ENCODE results near the gene NOL4L.
"Not testable (repeated sequence)": the region's sequence is repeated elsewhere in the genome, so short reads cannot be mapped to it uniquely, and the experiment has no call there.

NOL4L gene

DNA sequence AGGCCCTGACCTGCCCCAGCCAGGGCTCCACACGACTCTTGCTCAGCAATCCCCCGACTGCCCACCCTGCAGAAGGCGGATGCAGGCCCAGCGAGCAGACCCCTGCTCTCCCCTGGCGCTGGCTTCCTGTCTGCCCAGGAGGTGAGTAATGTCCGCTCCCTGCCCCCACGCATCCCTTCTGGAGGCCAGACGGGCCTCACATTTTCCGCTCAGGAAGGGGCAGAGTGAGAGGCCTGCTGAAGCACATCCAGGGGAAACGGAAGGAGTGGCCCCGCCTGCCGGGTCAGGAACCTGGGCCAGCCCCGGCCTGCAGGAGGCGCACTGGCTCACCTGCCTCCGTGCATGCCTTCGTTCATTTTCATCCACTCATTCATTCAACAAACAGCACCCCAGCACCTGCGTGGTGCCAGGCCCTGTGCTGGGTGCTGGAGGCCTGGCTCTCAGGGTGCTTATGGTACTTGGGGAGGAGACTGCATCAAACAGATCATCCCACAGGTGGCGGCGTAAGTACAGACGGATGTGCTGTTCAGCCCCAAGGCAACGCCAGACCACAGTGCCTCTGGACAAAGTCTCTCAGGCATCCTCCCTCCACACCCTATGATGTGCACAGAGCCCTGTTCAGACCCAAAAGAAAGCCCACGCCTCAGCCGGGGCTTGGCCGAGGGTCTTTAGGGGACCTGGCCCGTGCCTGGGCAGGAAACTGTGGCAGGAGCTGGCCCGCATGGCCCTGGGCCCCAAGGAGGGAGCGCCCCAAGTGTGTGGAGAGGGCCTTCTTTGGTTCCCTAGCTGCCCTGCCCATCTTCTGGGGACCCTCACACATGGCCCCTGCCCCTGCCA, 114.9 kb downstream of the NOL4L start:
- H2AFZ ChIP-seq (ENCODE audit: low read length, unreplicated experiment): no peak overlapping the region
- H3K27me3 ChIP-seq (ENCODE audit: insufficient read depth, low read length): no peaks in the 10 kb centered on the region
- H3K4me1 ChIP-seq (ENCODE audit: control insufficient read depth, insufficient read depth, low read length, unreplicated experiment): peaks cover 31% of the 10 kb centered on the region
- H3K79me2 ChIP-seq (ENCODE audit: control insufficient read depth, insufficient read depth, low read length, unreplicated experiment): peaks cover 32% of the 10 kb centered on the region
- no peak overlapping the region for H3K4me3 ChIP-seq (ENCODE audit: low read depth, low read length)
- H3K36me3 ChIP-seq (ENCODE audit: insufficient read depth, low read length): no peaks in the 10 kb centered on the region
- no peak overlapping the region for H3K27ac ChIP-seq (ENCODE audit: low read depth, low read length)

DNA sequence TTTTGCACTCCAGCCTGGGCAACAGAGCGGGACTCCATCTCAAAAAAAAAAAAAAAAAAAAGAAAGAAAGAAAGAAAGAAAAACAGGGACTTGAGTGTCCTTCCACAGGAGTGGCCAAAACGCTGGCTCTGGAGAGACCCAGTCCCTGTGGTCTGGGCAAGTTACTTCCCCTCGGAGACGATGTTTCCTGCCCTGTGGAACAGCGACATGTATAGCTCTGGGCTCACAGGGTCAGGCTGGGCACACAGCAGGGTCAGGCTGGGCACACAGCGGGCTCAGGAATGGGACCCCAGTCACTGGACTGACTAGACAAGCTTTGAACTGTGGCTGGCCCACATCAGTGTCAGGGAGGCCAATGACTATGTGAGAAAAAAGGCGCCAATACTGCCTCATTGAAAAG, 116.3 kb downstream of the NOL4L start:
- H3K27ac ChIP-seq (ENCODE audit: low read depth, low read length): no peak overlapping the region
- H3K4me1 ChIP-seq (ENCODE audit: control insufficient read depth, insufficient read depth, low read length, unreplicated experiment): peaks cover 28% of the 10 kb centered on the region
- no peak overlapping the region for H3K4me3 ChIP-seq (ENCODE audit: low read depth, low read length)
- no peak overlapping the region for H2AFZ ChIP-seq (ENCODE audit: low read length, unreplicated experiment)
- peaks cover 26% of the 10 kb centered on the region for H3K79me2 ChIP-seq (ENCODE audit: control insufficient read depth, insufficient read depth, low read length, unreplicated experiment)
- no peaks in the 10 kb centered on the region for H3K27me3 ChIP-seq (ENCODE audit: insufficient read depth, low read length)
- H3K36me3 ChIP-seq (ENCODE audit: insufficient read depth, low read length): no peaks in the 10 kb centered on the region

GRCh38 chr20:32468313-32468640, 116.9 kb downstream of the NOL4L start:
- Histone ChIP-seq H3K36me3 (ENCODE audit: insufficient read depth, low read length) (no peaks in the 10 kb centered on the region), H3K27me3 (ENCODE audit: insufficient read depth, low read length) (no peaks in the 10 kb centered on the region), H3K4me1 (ENCODE audit: control insufficient read depth, insufficient read depth, low read length, unreplicated experiment) (peaks cover 22% of the 10 kb centered on the region), H3K79me2 (ENCODE audit: control insufficient read depth, insufficient read depth, low read length, unreplicated experiment) (peaks cover 22% of the 10 kb centered on the region), H2AFZ (ENCODE audit: low read length, unreplicated experiment) (no peak overlapping the region), H3K4me3 (ENCODE audit: low read depth, low read length) (no peak overlapping the region), H3K27ac (ENCODE audit: low read depth, low read length) (no peak overlapping the region)

GRCh38 chr20:32467506-32468312, 117.4 kb downstream of the NOL4L start:
- no peaks in the 10 kb centered on the region for H3K36me3 ChIP-seq (ENCODE audit: insufficient read depth, low read length)
- no peak overlapping the region for H3K27ac ChIP-seq (ENCODE audit: low read depth, low read length)
- H3K79me2 ChIP-seq (ENCODE audit: control insufficient read depth, insufficient read depth, low read length, unreplicated experiment): peaks cover 16% of the 10 kb centered on the region
- H2AFZ ChIP-seq (ENCODE audit: low read length, unreplicated experiment): no peak overlapping the region
- peaks cover 21% of the 10 kb centered on the region for H3K4me1 ChIP-seq (ENCODE audit: control insufficient read depth, insufficient read depth, low read length, unreplicated experiment)
- no peak overlapping the region for H3K4me3 ChIP-seq (ENCODE audit: low read depth, low read length)
- no peaks in the 10 kb centered on the region for H3K27me3 ChIP-seq (ENCODE audit: insufficient read depth, low read length)

GRCh38 chr20:32466739-32467505, 118.2 kb downstream of the NOL4L start:
- Histone ChIP-seq H3K27me3 (ENCODE audit: insufficient read depth, low read length) (no peaks in the 10 kb centered on the region), H3K79me2 (ENCODE audit: control insufficient read depth, insufficient read depth, low read length, unreplicated experiment) (peaks cover 14% of the 10 kb centered on the region), H2AFZ (ENCODE audit: low read length, unreplicated experiment) (no peak overlapping the region), H3K4me3 (ENCODE audit: low read depth, low read length) (no peak overlapping the region), H3K27ac (ENCODE audit: low read depth, low read length) (no peak overlapping the region), H3K4me1 (ENCODE audit: control insufficient read depth, insufficient read depth, low read length, unreplicated experiment) (peaks cover 21% of the 10 kb centered on the region), H3K36me3 (ENCODE audit: insufficient read depth, low read length) (no peaks in the 10 kb centered on the region)

- H3K27ac ChIP-seq (ENCODE audit: low read depth, low read length): peak overlapping the region; percentile 74
- not testable (repeated sequence) for H3K36me3 ChIP-seq (ENCODE audit: insufficient read depth, low read length); H2AFZ ChIP-seq (ENCODE audit: low read length, unreplicated experiment)
These were observed 119.0 kb downstream of the NOL4L start for GRCh38 chr20:32465901-32466675.

DNA sequence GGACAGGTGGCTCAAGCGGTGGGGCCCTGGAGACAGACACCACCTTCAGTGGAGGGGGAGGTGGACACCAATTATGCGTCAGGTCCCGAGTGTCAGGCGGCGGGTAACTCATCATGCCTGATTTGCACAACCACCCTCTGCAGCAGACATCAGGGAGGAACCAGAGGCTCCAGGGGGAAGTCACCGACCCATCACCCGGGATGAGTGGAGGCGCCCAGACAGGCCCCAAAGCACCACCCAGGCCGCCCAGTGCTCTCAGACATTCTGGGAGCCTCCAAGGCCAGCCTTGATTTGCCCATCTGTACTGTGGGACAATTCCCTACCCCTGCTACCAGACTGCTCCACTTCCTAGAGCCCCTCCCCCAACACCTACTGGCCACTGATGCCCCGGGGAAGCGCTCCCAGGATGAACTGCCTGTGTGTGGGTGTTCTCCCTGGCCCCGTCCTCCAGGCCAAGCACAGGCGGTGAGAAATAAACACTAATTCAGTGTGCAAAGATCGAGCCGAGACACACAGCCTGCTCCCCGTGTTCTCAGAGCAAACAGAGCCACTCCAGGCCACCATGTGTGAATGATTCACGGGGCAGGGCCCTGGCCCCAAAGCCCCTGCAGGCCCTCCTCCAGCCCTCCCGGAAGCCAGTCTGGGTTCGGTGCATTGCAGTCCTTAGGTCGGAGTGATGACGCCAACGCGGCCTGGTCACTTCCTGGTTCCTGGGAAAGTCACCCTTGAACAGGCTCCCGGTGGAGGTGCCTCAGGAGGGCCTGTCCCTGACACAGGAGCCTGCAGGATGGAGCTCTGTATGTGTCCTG, 119.8 kb downstream of the NOL4L start:
- H3K4me3 ChIP-seq (ENCODE audit: low read depth, low read length): peak overlapping the region; percentile 42
- H3K36me3 ChIP-seq (ENCODE audit: insufficient read depth, low read length): no peaks in the 10 kb centered on the region
- no peaks in the 10 kb centered on the region for H3K27me3 ChIP-seq (ENCODE audit: insufficient read depth, low read length)
- peak overlapping the region; percentile 74 for H3K27ac ChIP-seq (ENCODE audit: low read depth, low read length)
- peaks cover 21% of the 10 kb centered on the region for H3K4me1 ChIP-seq (ENCODE audit: control insufficient read depth, insufficient read depth, low read length, unreplicated experiment)
- H3K79me2 ChIP-seq (ENCODE audit: control insufficient read depth, insufficient read depth, low read length, unreplicated experiment): peaks cover 11% of the 10 kb centered on the region
- H2AFZ ChIP-seq (ENCODE audit: low read length, unreplicated experiment): no peak overlapping the region

More at GRCh38 chr20:32465901-32466675, 119.0 kb downstream of the NOL4L start:
- H3K27me3 ChIP-seq (ENCODE audit: insufficient read depth, low read length): not testable (repeated sequence)
- H3K4me3 ChIP-seq (ENCODE audit: low read depth, low read length): peak overlapping the region; percentile 42; the same call in 1 of the 2 replicates
- peaks cover 12% of the 10 kb centered on the region for H3K79me2 ChIP-seq (ENCODE audit: control insufficient read depth, insufficient read depth, low read length, unreplicated experiment)
- H3K4me1 ChIP-seq (ENCODE audit: control insufficient read depth, insufficient read depth, low read length, unreplicated experiment): peaks cover 21% of the 10 kb centered on the region

DNA sequence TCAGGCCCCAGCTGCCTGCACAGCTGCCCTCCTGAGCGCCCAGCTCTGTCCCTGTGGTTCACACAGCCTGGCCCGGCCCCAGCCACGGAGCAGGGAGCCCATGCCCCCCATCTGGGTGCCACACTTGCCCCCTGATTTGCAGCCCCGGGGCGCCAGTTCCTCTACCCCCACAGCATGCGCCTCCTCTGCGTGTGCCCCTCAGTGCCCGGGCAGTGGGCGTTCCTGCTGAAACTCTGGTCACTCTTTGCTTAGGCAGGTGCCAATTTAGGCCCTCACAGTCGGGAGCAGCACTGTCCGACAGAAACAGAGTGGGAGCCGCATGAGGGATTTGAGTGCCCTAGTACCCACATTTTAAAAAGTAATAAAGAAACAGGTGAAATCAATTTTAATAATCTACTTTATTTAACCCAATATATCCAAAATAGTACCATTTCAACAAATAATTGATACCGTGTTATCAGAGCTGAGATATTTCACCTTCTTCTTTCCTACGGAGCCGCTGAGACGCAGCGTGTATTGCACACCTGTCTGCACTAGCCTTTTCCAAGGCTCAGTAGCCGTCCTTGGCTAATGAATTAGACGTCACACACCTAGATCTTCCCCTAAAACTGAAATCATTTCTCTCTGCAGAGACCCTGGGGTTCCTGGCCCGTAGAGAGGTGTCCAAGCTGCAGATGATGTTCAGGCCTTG, 120.6 kb downstream of the NOL4L start:
- peak overlapping the region; percentile 74; the same call in 1 of the 2 replicates for H3K27ac ChIP-seq (ENCODE audit: low read depth, low read length)
- no peaks in the 10 kb centered on the region for H3K36me3 ChIP-seq (ENCODE audit: insufficient read depth, low read length)
- H3K4me1 ChIP-seq (ENCODE audit: control insufficient read depth, insufficient read depth, low read length, unreplicated experiment): peaks cover 21% of the 10 kb centered on the region
- no peak overlapping the region for H2AFZ ChIP-seq (ENCODE audit: low read length, unreplicated experiment)
- H3K79me2 ChIP-seq (ENCODE audit: control insufficient read depth, insufficient read depth, low read length, unreplicated experiment): peaks cover 11% of the 10 kb centered on the region
- no peak overlapping the region for H3K4me3 ChIP-seq (ENCODE audit: low read depth, low read length)
- H3K27me3 ChIP-seq (ENCODE audit: insufficient read depth, low read length): no peaks in the 10 kb centered on the region

- Histone ChIP-seq H3K36me3 (ENCODE audit: insufficient read depth, low read length) (no peaks in the 10 kb centered on the region), H3K27ac (ENCODE audit: low read depth, low read length) (no peak overlapping the region), H2AFZ (ENCODE audit: low read length, unreplicated experiment) (no peak overlapping the region), H3K4me1 (ENCODE audit: control insufficient read depth, insufficient read depth, low read length, unreplicated experiment) (peaks cover 21% of the 10 kb centered on the region), H3K27me3 (ENCODE audit: insufficient read depth, low read length) (no peaks in the 10 kb centered on the region), H3K4me3 (ENCODE audit: low read depth, low read length) (no peak overlapping the region), H3K79me2 (ENCODE audit: control insufficient read depth, insufficient read depth, low read length, unreplicated experiment) (peaks cover 11% of the 10 kb centered on the region)
These were observed 121.3 kb downstream of the NOL4L start for GRCh38 chr20:32463642-32464400.

All from ACC112 (cell line).